Brain microvascular endothelial cell (primary cell): ENCODE results near the gene WSB2.

ENCODE experiments used
- DNase-seq: peaks from one replicate; pipeline ENCODE4 v3.0.0-alpha.2; 2020
- H3K27ac ChIP-seq: fragments of 250-450 bp; sonication (Bioruptor Pico); 2 replicates; pipeline ENCODE4 v1.5.1; 2020; ENCODE audit warnings: mild to moderate bottlenecking, moderate library complexity
- H3K27me3 ChIP-seq: fragments of 250-450 bp; sonication (Bioruptor Pico); replicated peaks from 2 replicates; pipeline ENCODE4 v1.5.1; 2020; ENCODE audit warnings: mild to moderate bottlenecking
- H3K36me3 ChIP-seq: fragments of 250-450 bp; sonication (Bioruptor Pico); replicated peaks from 2 replicates; pipeline ENCODE4 v1.5.1; 2020; ENCODE audit warnings: mild to moderate bottlenecking
- H3K4me3 ChIP-seq: 2 replicates; pipeline ENCODE4 v1.5.1; 2011; ENCODE audit warnings: low read depth, mild to moderate bottlenecking, control low read depth, low read length, moderate library complexity
- in situ Hi-C: cut with HindIII; loops from 2 replicates; pipeline ENCODE4 v1.10.0; 2017; ENCODE audit warnings: low sequenced_read_pairs, low pct_ligation_motif_present
- TF ChIP-seq, protein P1 (sequence below): IDR thresholded peaks from 2 replicates; pipeline ENCODE4 v1.5.1; 2011; ENCODE audit warnings: low read depth, mild to moderate bottlenecking, moderate library complexity, low read length, control low read depth, inconsistent platforms; ENCODE audit errors: missing control alignments

WSB2 gene

DNA sequence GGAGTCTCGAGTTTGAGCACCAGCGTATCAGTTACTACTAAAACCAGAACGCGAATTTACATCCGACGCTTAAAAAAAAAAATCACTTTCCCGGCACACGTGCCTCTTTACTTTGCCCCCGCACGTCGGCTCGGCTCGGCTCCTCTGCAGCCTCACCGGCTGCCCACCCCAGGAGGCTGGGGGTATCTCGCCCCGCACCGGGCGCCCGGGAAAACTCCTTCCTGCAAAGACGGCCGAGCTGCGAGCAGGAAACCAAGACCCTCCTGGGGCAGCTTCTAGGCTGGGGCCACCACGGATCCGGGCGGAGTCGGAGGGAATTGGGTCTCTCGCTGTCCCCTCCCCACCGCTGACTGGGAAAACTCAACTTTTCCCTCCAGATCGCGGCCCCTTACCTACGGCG, 42.2 kb upstream of the WSB2 start:
- DNase-seq = no peak
- no peaks in the 10 kb centered on the region for H3K36me3 ChIP-seq
- no peaks in the 10 kb centered on the region for H3K27me3 ChIP-seq
- peak overlapping the region; percentile 71 for H3K4me3 ChIP-seq
- in situ Hi-C loops = no loop called here
- no peak overlapping the region for H3K27ac ChIP-seq
- TF ChIP-seq, protein P1, sequence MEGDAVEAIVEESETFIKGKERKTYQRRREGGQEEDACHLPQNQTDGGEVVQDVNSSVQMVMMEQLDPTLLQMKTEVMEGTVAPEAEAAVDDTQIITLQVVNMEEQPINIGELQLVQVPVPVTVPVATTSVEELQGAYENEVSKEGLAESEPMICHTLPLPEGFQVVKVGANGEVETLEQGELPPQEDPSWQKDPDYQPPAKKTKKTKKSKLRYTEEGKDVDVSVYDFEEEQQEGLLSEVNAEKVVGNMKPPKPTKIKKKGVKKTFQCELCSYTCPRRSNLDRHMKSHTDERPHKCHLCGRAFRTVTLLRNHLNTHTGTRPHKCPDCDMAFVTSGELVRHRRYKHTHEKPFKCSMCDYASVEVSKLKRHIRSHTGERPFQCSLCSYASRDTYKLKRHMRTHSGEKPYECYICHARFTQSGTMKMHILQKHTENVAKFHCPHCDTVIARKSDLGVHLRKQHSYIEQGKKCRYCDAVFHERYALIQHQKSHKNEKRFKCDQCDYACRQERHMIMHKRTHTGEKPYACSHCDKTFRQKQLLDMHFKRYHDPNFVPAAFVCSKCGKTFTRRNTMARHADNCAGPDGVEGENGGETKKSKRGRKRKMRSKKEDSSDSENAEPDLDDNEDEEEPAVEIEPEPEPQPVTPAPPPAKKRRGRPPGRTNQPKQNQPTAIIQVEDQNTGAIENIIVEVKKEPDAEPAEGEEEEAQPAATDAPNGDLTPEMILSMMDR = no peak

DNA sequence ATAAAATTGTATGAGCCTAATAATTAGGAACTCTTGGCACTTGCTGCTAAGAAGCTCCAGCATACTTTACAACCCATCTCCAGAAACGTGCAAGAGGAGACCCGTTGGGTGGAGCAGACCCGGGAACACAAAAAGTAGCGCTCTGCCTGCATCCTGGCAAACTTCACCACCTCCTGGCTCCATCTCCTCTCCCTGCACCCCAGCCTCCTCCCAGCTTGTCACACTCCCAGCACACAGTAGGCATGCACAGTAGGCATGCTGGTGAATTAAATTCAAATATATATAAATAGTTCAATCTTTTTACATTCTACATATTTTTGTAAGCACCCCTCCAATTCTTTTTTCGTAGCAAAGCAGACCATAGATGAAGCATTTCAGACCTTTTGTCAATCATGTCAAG, 41.6 kb upstream of the WSB2 start:
- in situ Hi-C loops = no loop called here
- DNase-seq = no peak
- TF ChIP-seq, protein P1 = no peak
- no peak overlapping the region for H3K27ac ChIP-seq
- H3K36me3 ChIP-seq = no peaks in the 10 kb centered on the region
- no peaks in the 10 kb centered on the region for H3K27me3 ChIP-seq
- peak overlapping the region; percentile 71 for H3K4me3 ChIP-seq

DNA sequence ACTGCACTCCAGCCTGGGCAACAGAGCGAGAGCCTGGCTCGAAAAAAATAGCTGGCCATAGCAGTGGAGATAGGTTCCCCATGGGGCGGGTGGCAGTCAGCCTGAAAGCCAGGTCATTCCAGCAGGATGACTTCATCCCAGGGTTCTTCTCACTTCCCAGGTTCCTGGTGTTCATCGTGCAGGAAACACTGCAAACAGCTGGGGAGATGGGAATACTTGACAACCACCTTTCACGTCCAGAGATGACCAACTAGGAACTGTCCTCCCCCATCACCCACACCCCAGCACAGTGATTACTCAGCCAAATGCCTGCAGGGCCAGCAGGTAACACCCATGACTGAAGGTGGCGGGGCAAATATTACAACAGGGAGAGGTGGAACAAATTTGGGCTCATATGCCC, 41.1 kb upstream of the WSB2 start:
- no peak overlapping the region for H3K27ac ChIP-seq
- in situ Hi-C loops = no loop called here
- DNase-seq = no peak
- H3K27me3 ChIP-seq = no peaks in the 10 kb centered on the region
- TF ChIP-seq, protein P1 = no peak
- H3K4me3 ChIP-seq = no peak overlapping the region
- no peaks in the 10 kb centered on the region for H3K36me3 ChIP-seq

DNA sequence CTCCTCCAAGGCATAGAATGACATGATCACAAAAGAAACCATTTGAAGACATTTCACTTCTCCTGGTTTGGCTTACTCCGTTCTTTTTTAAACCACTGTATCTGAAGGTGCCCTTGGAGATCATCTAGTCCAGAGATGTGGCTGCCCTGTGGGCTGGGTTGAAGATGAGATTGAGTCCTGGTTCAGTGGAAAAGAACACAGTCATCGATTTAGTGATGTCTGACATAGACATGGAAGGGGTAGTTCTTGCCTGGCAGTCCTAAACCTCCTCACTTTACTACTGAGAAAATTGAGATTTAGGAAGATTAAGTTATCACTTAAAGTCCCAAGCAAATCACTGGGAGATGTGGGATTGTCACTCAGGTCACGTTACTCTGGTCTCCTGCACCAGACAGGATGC, 40.1 kb upstream of the WSB2 start:
- no peak overlapping the region for H3K4me3 ChIP-seq
- no peaks in the 10 kb centered on the region for H3K36me3 ChIP-seq
- in situ Hi-C loops = no loop called here

DNA sequence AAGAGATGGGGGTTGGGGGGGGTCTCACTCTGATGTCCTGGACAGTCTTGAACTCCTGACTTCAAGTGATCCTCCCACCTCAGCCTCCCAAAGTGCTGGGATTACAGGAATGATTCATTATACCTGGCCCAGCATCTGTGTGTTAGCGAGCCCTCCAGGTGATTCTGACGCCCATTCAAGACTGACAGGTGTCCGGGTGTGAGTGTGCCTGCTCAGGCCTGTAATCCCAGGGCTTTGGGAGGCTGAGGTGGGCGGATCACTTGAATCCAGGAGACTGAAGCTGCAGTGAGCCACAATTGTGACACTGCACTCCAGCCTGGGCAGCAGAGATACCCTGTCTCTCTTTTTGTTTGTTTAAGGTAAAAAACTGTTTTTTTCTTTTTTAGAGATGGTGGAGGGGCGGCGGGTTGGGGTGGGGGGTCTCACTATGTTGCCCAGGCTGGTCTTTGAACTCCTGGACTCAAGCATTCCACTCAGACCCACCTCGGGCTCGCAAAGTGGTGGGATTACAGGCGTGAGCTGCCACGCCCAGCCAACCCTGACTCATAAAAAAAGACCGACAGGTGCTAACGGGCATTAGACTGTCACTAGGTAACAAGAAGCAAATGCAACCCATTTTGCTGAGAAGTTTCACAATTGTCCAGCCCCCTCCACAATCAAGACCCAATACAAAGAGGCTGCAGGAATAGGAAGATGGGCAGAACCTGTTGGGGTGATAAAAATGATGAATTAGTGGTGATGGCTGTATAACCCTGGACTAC, 38.1 kb upstream of the WSB2 start:
- Histone ChIP-seq H3K27me3 (no peaks in the 10 kb centered on the region), H3K4me3 (no peak overlapping the region), H3K36me3 (no peaks in the 10 kb centered on the region), H3K27ac (no peak overlapping the region)
- in situ Hi-C loops = no loop called here
- TF ChIP-seq, protein P1 = no peak
- no peak for DNase-seq

More for the DNA sequence above, 40.1 kb upstream of the WSB2 start:
- no peak for DNase-seq
- TF ChIP-seq, protein P1 = no peak
- Histone ChIP-seq H3K27ac (no peak overlapping the region), H3K27me3 (no peaks in the 10 kb centered on the region)

DNA sequence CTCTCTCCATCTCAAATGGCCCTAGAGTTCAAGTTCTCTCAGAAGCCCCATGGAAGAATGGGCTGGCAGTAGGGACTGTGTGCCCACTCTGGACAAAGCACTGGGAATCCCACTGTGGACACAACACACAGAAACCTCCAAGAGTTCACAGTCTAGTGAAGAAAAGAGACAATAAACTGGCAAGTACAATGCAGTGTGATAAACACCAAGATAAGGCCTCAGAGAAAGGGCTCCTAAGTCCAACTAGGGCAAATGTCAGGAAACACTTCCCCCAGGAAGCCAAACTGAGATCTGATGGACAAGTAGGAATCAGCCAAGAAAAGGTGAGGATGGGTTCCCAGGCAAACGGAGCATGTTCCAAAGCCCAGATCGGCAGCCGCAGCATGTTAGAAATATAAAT, 37.4 kb upstream of the WSB2 start:
- DNase-seq = no peak
- no peaks in the 10 kb centered on the region for H3K36me3 ChIP-seq
- in situ Hi-C loops = no loop called here
- H3K27me3 ChIP-seq = no peaks in the 10 kb centered on the region
- H3K27ac ChIP-seq = no peak overlapping the region
- H3K4me3 ChIP-seq = no peak overlapping the region
- TF ChIP-seq, protein P1 = no peak
